Activated naive CD8-positive, alpha-beta T cell treated with anti-CD3 and anti-CD28 coated beads, Interleukin-2, amount 10 ng/mL, durations not matched to agents 7 days and 5 days (primary cell): ENCODE measurements around the gene DNAJC18. TPM values are rescaled to one million over a fixed set of nuclear protein-coding genes. Genes with fewer than 3 reads are reported as not detected.

Experiments
- ATAC-seq: fragments of 150-1000 bp; cut with Tn5 transposase; one replicate; pipeline ENCODE4 v1.10.0; 2021; ENCODE audit warnings: low read depth, moderate library complexity
- POLR2A ChIA-PET: fragments of 350-600 bp; sonication (Branson Sonifier 250); formaldehyde crosslinking; loops from one replicate; lab custom pipeline; 2021; ENCODE audit warnings: antibody characterized with exemption; lab: Charles Lee
- DNase-seq: peaks from one replicate; pipeline ENCODE4 v3.0.0; 2021
- H3K27ac Mint-ChIP-seq: one replicate; pipeline ENCODE4 v1.8.0; 2022; ENCODE audit warnings: mild to moderate bottlenecking, mixed read lengths
- H3K27me3 Mint-ChIP-seq: one replicate; pipeline ENCODE4 v1.8.0; 2022; ENCODE audit warnings: mild to moderate bottlenecking, moderate library complexity, mixed read lengths
- H3K36me3 Mint-ChIP-seq: one replicate; pipeline ENCODE4 v1.8.0; 2021; ENCODE audit warnings: mild to moderate bottlenecking, mixed read lengths
- H3K4me1 Mint-ChIP-seq: one replicate; pipeline ENCODE4 v1.8.0; 2021; ENCODE audit warnings: mixed read lengths
- H3K4me3 Mint-ChIP-seq: one replicate; pipeline ENCODE4 v1.8.0; 2022; ENCODE audit warnings: mild to moderate bottlenecking, moderate library complexity, mixed read lengths
- H3K9me3 Mint-ChIP-seq: one replicate; pipeline ENCODE4 v1.8.0; 2021; ENCODE audit warnings: mixed read lengths
- total RNA-seq, 2 experiments: library from RNA; stranded (reverse); gene quantifications; one replicate each; pipeline ENCODE4 v1.2.3, GENCODE V29; 2021

The DNAJC18 gene
- total RNA-seq, 2 experiments from 2014 or later: 4.2 to 5.7 TPM

- H3K4me1 Mint-ChIP-seq: peaks cover 21% of the 10 kb centered on the region
- POLR2A ChIA-PET: interaction anchor here (0.7 to 1.2 kb wide), 3 partner anchors 13 to 15 kb away, joined by 3 to 4 read pairs (median 3); partner anchors contain the start of gene MZB1
Observed at GRCh38 chr5:139376364-139376763, 63.0 kb downstream of the DNAJC18 start.

GRCh38 chr5:139374909-139375308 is 64.4 kb downstream of the DNAJC18 start:
- peaks cover 27% of the 10 kb centered on the region for H3K4me1 Mint-ChIP-seq
- peaks cover 24% of the 10 kb centered on the region for H3K36me3 Mint-ChIP-seq
- H3K9me3 Mint-ChIP-seq: no peaks in the 10 kb centered on the region
- POLR2A ChIA-PET: no interaction called here
- H3K27me3 Mint-ChIP-seq: no peaks in the 10 kb centered on the region
- peak overlapping the region; percentile 32 for H3K27ac Mint-ChIP-seq
- ATAC-seq: peak; percentile 15
- no peak for DNase-seq
- H3K4me3 Mint-ChIP-seq: no peak overlapping the region

More at GRCh38 chr5:139376364-139376763, 63.0 kb downstream of the DNAJC18 start:
- H3K27ac Mint-ChIP-seq: no peak overlapping the region
- no peak overlapping the region for H3K4me3 Mint-ChIP-seq
- no peaks in the 10 kb centered on the region for H3K27me3 Mint-ChIP-seq
- DNase-seq (no peak), ATAC-seq (no peak)
- no peaks in the 10 kb centered on the region for H3K9me3 Mint-ChIP-seq
- peaks cover 24% of the 10 kb centered on the region for H3K36me3 Mint-ChIP-seq

DNA sequence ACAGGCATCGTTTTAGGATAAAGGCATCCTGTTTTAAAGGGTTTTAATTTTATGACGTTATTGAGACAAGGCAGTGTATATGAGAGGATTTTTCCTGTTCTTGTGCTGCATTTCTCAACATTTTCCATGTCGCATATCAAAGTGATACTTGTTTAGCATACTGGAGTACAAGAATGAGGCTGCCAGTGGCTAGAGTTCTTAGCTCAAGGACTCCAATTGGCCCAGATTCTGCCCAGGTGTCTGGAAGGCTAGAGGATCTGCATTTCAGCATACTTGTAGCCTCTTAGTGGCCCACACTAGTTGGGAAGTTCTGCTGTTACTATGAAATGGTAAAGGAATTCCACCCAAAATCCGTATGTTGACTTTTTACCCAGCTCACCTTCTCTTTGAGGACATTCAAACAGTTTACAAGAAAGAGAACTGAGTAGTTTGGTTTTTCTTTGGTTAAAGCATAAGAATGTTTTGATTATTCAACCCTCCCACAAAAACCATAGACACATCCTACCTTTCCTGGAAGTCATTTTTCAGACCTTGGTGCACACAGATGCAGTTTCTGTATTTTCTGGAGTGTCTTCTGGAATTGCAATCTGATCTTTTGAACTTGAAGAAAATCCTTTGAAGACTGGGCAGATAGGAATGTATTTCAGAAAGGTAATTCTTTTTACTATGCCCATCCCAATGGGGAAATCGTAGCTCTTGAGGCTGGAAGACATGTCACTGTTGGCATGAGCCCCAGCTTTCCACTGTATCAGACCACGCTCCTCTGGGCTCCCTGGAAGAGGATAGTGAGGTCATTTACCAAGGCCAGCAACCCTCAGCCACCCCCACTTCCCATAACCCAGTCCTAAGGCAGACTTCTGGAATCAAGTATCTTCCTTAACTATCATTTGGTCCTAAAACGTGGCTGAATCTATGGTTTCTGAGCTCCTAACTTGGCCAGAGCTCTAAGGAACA is 67.6 kb downstream of the DNAJC18 start:
- H3K27ac Mint-ChIP-seq: peak overlapping the region; percentile 58
- no peaks in the 10 kb centered on the region for H3K27me3 Mint-ChIP-seq
- peaks cover 19% of the 10 kb centered on the region for H3K4me1 Mint-ChIP-seq
- no peaks in the 10 kb centered on the region for H3K9me3 Mint-ChIP-seq
- H3K4me3 Mint-ChIP-seq: peak overlapping the region; percentile 47
- H3K36me3 Mint-ChIP-seq: peaks cover 23% of the 10 kb centered on the region
- ATAC-seq: peak; percentile 38
- no peak for DNase-seq
- POLR2A ChIA-PET: interaction anchor here (0.8 to 1.7 kb wide), 5 partner anchors 13 to 78 kb away, joined by 3 to 5 read pairs (median 3); partner anchors contain the start of genes MATR3 and PAIP2

DNA sequence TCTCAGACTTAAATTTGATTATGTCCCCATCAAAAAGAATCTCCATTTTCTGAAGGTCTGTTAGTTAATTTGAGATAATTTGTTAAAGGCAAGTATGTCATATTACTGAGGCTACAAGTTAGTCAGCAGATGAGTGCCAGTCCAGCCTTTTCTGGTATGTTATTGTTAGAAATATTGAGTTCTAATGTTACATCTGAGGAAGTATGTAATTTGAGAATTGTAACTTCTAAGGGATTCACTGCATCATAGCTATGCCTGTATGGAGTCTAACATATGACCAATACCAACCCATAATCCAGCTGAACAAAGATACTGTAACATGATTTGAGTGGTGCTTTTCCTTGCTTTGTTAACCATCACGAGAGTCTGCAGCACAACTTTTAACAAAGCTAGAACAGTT is 70.1 kb downstream of the DNAJC18 start:
- Mint-ChIP-seq H3K27me3 (no peaks in the 10 kb centered on the region), H3K27ac (no peak overlapping the region), H3K4me1 (peaks cover 19% of the 10 kb centered on the region), H3K4me3 (no peak overlapping the region), H3K9me3 (no peaks in the 10 kb centered on the region), H3K36me3 (peaks cover 32% of the 10 kb centered on the region)
- POLR2A ChIA-PET: interaction anchor here (1.5 to 2.1 kb wide), 2 partner anchors 19 to 25 kb away, joined by 3 to 5 read pairs; no protein-coding TSS in a partner anchor
- DNase-seq (no peak), ATAC-seq (no peak)

- H3K27ac Mint-ChIP-seq: no peak overlapping the region
- H3K4me3 Mint-ChIP-seq: no peak overlapping the region
- POLR2A ChIA-PET: interaction anchor here (1.0 to 2.1 kb wide), 4 partner anchors 20 to 92 kb away, joined by 3 to 5 read pairs (median 3); no protein-coding TSS in a partner anchor
- ATAC-seq: no peak
- H3K27me3 Mint-ChIP-seq: no peaks in the 10 kb centered on the region
- no peak for DNase-seq
- peaks cover 35% of the 10 kb centered on the region for H3K36me3 Mint-ChIP-seq
- H3K9me3 Mint-ChIP-seq: no peaks in the 10 kb centered on the region
- H3K4me1 Mint-ChIP-seq: peaks cover 19% of the 10 kb centered on the region
Observed at GRCh38 chr5:139368613-139369012, 70.7 kb downstream of the DNAJC18 start.

GRCh38 chr5:139364466-139364865 is 74.9 kb downstream of the DNAJC18 start:
- Mint-ChIP-seq H3K4me1 (peaks cover 2% of the 10 kb centered on the region), H3K27ac (no peak overlapping the region), H3K9me3 (no peaks in the 10 kb centered on the region), H3K36me3 (peaks cover 37% of the 10 kb centered on the region), H3K27me3 (no peaks in the 10 kb centered on the region), H3K4me3 (no peak overlapping the region)
- POLR2A ChIA-PET: no interaction called here
- no peak for DNase-seq
- ATAC-seq: no peak

DNA sequence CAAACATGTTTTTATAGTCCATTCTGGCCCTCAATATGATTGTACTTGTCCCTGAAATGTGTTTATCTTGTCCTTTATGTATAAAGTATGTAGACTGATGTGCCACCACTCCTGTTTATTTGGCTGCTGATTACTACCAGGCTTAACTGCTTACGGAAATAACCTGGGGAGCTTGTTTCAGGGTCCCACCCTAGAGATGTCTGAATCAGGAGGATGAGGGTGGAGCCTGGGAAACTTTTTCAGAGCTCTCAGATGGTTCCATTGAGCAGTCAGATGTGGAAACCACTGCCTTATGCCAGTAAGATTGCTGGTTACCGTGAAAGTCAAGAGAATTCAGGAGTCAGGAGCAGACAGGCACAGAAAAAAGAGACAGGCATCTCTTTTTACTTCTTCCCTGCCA is 75.4 kb downstream of the DNAJC18 start:
- Mint-ChIP-seq H3K4me3 (no peak overlapping the region), H3K27ac (no peak overlapping the region), H3K9me3 (no peaks in the 10 kb centered on the region), H3K27me3 (no peaks in the 10 kb centered on the region), H3K36me3 (peaks cover 37% of the 10 kb centered on the region), H3K4me1 (peaks cover 2% of the 10 kb centered on the region)
- ATAC-seq (no peak), DNase-seq (no peak)
- POLR2A ChIA-PET: no interaction called here

- no peaks in the 10 kb centered on the region for H3K9me3 Mint-ChIP-seq
- POLR2A ChIA-PET: no interaction called here
- ATAC-seq (no peak), DNase-seq (no peak)
- no peak overlapping the region for H3K27ac Mint-ChIP-seq
- no peaks in the 10 kb centered on the region for H3K27me3 Mint-ChIP-seq
- no peak overlapping the region for H3K4me3 Mint-ChIP-seq
- peaks cover 42% of the 10 kb centered on the region for H3K36me3 Mint-ChIP-seq
- peaks cover 7% of the 10 kb centered on the region for H3K4me1 Mint-ChIP-seq
Observed at GRCh38 chr5:139361835-139362429, 77.4 kb downstream of the DNAJC18 start.

DNA sequence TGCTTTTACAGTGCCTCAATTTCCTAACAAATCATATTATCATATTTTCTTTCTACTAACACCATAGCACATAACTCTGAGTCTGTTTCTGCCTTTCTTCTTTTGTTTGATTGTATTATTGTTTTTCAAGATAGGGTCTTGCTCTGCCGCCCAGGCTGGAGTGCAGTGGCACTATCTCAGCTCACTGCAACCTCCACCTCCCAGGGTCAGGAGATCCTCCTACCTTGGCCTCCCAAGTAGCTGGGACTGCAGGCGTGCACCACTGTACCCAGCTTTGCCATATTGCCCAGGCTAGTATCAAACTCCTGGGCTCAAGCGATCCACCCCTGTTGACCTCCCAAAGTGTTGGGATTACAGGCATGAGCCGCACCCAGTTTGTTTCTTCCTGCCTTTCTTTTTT is 78.9 kb downstream of the DNAJC18 start:
- POLR2A ChIA-PET: no interaction called here
- ATAC-seq: no peak
- Mint-ChIP-seq H3K27ac (no peak overlapping the region), H3K4me1 (peaks cover 7% of the 10 kb centered on the region), H3K27me3 (no peaks in the 10 kb centered on the region), H3K36me3 (peaks cover 35% of the 10 kb centered on the region), H3K4me3 (no peak overlapping the region), H3K9me3 (no peaks in the 10 kb centered on the region)
- no peak for DNase-seq

Other genes starting within 250 kb of the DNAJC18 start
- gene SIL1, start 241.2 kb downstream of the DNAJC18 start, total RNA-seq: 10 to 100 TPM; 13.5 to 15.8 TPM
- gene MATR3, start 145.8 kb downstream of the DNAJC18 start, total RNA-seq: 100 to 1,000 TPM; 174 to 183 TPM
- gene PAIP2, start 97.7 kb downstream of the DNAJC18 start, total RNA-seq: 100 to 1,000 TPM; 108 to 118 TPM
- 1 to 10 TPM; 1.3 to 1.8 TPM for gene SLC23A1, start 56.2 kb downstream of the DNAJC18 start, total RNA-seq
- gene MZB1, start 49.6 kb downstream of the DNAJC18 start, total RNA-seq: 10 to 100 TPM; 21.8 to 22.6 TPM
- 1 to 10 TPM; 4.1 to 4.3 TPM for gene PROB1, start 44.4 kb downstream of the DNAJC18 start, total RNA-seq
- gene SPATA24, start 35.4 kb downstream of the DNAJC18 start, total RNA-seq: 1 to 10 TPM; 6.3 to 6.4 TPM
- gene ECSCR, start 23.2 kb upstream of the DNAJC18 start, total RNA-seq: not detected
- under 1 TPM; 0.34 to 0.44 TPM for gene SMIM33, start 31.5 kb upstream of the DNAJC18 start, total RNA-seq
- 10 to 100 TPM; 63.6 to 68.4 TPM for gene STING1, start 43.2 kb upstream of the DNAJC18 start, total RNA-seq
- 100 to 1,000 TPM; 200 to 217 TPM for gene UBE2D2, start 121.8 kb upstream of the DNAJC18 start, total RNA-seq
- 1 to 10 TPM; 3.5 to 4.6 TPM for gene CXXC5, start 208.8 kb upstream of the DNAJC18 start, total RNA-seq